ENCODE measurements around the gene BPIFB3. TPM values are rescaled to one million over a fixed set of nuclear protein-coding genes. Genes with fewer than 3 reads are reported as not detected.

The BPIFB3 gene
- polyA plus RNA-seq, 3 donors, result not detected

- intact Hi-C loops (cut with micrococcal nuclease), result no loop called here
These were observed 27.5 kb upstream of the BPIFB3 start for GRCh38 chr20:33026072-33026778.

More at GRCh38 chr20:33026072-33026778, 27.5 kb upstream of the BPIFB3 start:
- H3K4me1 Mint-ChIP-seq, result no peaks in the 10 kb centered on the region
- H3K27ac Mint-ChIP-seq, result peak overlapping the region in 1 of 7 donors; percentile 50
- Histone ChIP-seq H3K9me3 (replicated peaks in 1 of 2; ENCODE audit: control insufficient read depth in 1 of 2, insufficient read depth in 1 of 2, low read length in 2 of 2) (no peaks in the 10 kb centered on the region), H3K4me1 (ENCODE audit: control insufficient read depth in 1 of 2, insufficient read depth in 2 of 2, low read length in 2 of 2) (no peaks in the 10 kb centered on the region), H2AFZ (ENCODE audit: insufficient read depth, low read depth, low read length, poor library complexity, severe bottlenecking) (no peak overlapping the region), H3K9ac (ENCODE audit: insufficient read depth, low read length, poor library complexity, severe bottlenecking) (no peak overlapping the region), H3K79me2 (ENCODE audit: insufficient read depth, low read length) (no peaks in the 10 kb centered on the region), H3K4me2 (replicated peaks; ENCODE audit: extremely low read depth, low read length, poor library complexity, severe bottlenecking) (no peak overlapping the region), H4K20me1 (ENCODE audit: insufficient read depth, low read length) (no peaks in the 10 kb centered on the region), H3K36me3 (replicated peaks in 1 of 2; ENCODE audit: control insufficient read depth in 1 of 2, insufficient read depth in 2 of 2, low read length in 2 of 2) (no peaks in the 10 kb centered on the region), H3K27me3 (ENCODE audit: control insufficient read depth in 2 of 2, insufficient read depth in 2 of 2, low read length in 2 of 2) (no peaks in the 10 kb centered on the region), H3K4me3 (replicated peaks in 1 of 3; ENCODE audit: low read depth in 2 of 3, low read length in 3 of 3) (no peak overlapping the region), H3K27ac (ENCODE audit: low read depth in 1 of 2, low read length in 2 of 2) (no peak overlapping the region)
- no peaks in the 10 kb centered on the region for H3K36me3 Mint-ChIP-seq
- no peak for DNase-seq
- no peak for TF ChIP-seq CTCF (IDR thresholded peaks at IDR 0.05)
- no peak overlapping the region for H3K4me3 Mint-ChIP-seq
- WGBS (ENCODE audit: insufficient coverage), result 66% methylated on average over 4 of the region's 5 CpGs
- H3K9me3 Mint-ChIP-seq, result no peaks in the 10 kb centered on the region
- peaks cover 0 to 2% (median 0%) of the 10 kb centered on the region in 3 donors for H3K27me3 Mint-ChIP-seq (ENCODE audit: low read depth in 3 of 3)

Data from CD14-positive monocyte (primary cell).